ENCODE results near the gene PCDHA8.
"Not testable (repeated sequence)": the region's sequence is repeated elsewhere in the genome, so short reads cannot be mapped to it uniquely, and the experiment has no call there.

The PCDHA8 gene

GRCh38 chr5:140835622-140836510 is 5.1 kb upstream of the PCDHA8 start:
- DNase-seq (ENCODE audit: extremely low read depth, low read depth) = no peak
- H3K4me3 ChIP-seq (replicated peaks; ENCODE audit: low read depth, low read length) = no peak overlapping the region
- TF ChIP-seq, protein P1, sequence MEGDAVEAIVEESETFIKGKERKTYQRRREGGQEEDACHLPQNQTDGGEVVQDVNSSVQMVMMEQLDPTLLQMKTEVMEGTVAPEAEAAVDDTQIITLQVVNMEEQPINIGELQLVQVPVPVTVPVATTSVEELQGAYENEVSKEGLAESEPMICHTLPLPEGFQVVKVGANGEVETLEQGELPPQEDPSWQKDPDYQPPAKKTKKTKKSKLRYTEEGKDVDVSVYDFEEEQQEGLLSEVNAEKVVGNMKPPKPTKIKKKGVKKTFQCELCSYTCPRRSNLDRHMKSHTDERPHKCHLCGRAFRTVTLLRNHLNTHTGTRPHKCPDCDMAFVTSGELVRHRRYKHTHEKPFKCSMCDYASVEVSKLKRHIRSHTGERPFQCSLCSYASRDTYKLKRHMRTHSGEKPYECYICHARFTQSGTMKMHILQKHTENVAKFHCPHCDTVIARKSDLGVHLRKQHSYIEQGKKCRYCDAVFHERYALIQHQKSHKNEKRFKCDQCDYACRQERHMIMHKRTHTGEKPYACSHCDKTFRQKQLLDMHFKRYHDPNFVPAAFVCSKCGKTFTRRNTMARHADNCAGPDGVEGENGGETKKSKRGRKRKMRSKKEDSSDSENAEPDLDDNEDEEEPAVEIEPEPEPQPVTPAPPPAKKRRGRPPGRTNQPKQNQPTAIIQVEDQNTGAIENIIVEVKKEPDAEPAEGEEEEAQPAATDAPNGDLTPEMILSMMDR (IDR thresholded peaks at IDR 0.05; ENCODE audit: low read depth, low read length, missing control alignments) = no peak

GRCh38 chr5:140842798-140843733 is 2.1 kb downstream of the PCDHA8 start:
- TF ChIP-seq, protein P1 (IDR thresholded peaks at IDR 0.05; ENCODE audit: low read depth, low read length, missing control alignments) = no peak
- DNase-seq (ENCODE audit: extremely low read depth, low read depth) = no peak
- no peak overlapping the region for H3K4me3 ChIP-seq (replicated peaks; ENCODE audit: low read depth, low read length)

- not testable (repeated sequence) for H3K4me3 ChIP-seq (replicated peaks; ENCODE audit: low read depth, low read length); DNase-seq (ENCODE audit: extremely low read depth, low read depth)
Measured at GRCh38 chr5:140848139-140849102, 7.4 kb downstream of the PCDHA8 start, which contains the start of gene PCDHA9. Gene PCDHA9, plus strand, starts transcription at chr5:140848382. Its CDS starts 114 bp downstream, at chr5:140848496.

- H3K4me3 ChIP-seq (replicated peaks; ENCODE audit: low read depth, low read length); DNase-seq (ENCODE audit: extremely low read depth, low read depth): not testable (repeated sequence)
Measured at GRCh38 chr5:140849831-140850634, 9.0 kb downstream of the PCDHA8 start.

DNA sequence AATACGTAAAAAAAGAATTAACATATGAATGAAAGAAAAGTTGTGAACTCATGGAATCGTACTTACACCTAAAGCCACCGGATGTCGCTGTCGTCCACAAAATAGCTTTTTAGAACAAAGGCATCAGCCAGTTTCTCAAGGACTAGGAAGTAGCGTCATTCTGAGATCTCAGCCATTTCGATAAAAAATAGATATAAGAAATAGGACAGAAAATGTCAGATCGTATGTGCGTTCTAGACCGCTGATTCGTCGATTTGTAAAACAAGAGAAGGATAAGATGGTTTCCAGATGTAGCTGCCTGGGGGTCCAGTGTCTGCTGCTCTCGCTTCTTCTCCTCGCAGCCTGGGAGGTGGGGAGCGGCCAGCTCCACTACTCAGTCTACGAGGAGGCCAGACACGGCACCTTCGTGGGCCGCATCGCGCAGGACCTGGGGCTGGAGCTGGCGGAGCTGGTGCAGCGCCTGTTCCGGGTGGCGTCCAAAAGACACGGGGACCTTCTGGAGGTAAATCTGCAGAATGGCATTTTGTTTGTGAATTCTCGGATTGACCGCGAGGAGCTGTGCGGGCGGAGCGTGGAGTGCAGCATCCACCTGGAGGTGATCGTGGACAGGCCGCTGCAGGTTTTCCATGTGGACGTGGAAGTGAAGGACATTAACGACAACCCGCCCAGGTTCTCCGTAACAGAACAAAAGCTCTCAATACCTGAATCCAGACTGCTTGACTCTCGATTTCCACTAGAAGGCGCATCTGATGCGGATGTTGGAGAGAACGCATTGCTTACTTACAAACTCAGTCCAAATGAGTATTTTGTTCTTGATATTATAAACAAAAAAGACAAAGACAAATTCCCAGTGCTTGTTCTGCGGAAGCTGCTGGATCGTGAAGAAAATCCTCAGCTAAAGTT is 15.0 kb downstream of the PCDHA8 start, which contains the start of gene PCDHA10:
TSS of gene PCDHA10 (plus strand) at position 126 of the 903 bp plus-strand sequence. CDS start at position 278, 152 bp downstream.
- H3K4me3 ChIP-seq (replicated peaks; ENCODE audit: low read depth, low read length) = no peak within 1 kb of the TSS
- TF ChIP-seq, protein P1 (IDR thresholded peaks at IDR 0.05; ENCODE audit: low read depth, low read length, missing control alignments) = no peak
- no peak for DNase-seq (ENCODE audit: extremely low read depth, low read depth)

- no peak for DNase-seq (ENCODE audit: extremely low read depth, low read depth)
- TF ChIP-seq, protein P1 (IDR thresholded peaks at IDR 0.05; ENCODE audit: low read depth, low read length, missing control alignments) = no peak
- H3K4me3 ChIP-seq (replicated peaks; ENCODE audit: low read depth, low read length) = no peak overlapping the region
Measured at GRCh38 chr5:140857177-140857986, 16.4 kb downstream of the PCDHA8 start.

Data from HFF-Myc (cell line).